GM12878 (cell line): ENCODE measurements around the gene MARS1. TPM values are rescaled to one million over a fixed set of nuclear protein-coding genes. Genes with fewer than 3 reads are reported as not detected.
A peak's percentile ranks its signal among the peaks of the same experiment; 100 is the strongest.

Experiments used
- ATAC-seq: fragments of 200-7000 bp; cut with Tn5 transposase; 3 replicates; pipeline ENCODE4 v1.9.1; 2020; ENCODE audit warnings: mild to moderate bottlenecking, moderate library complexity
- BruUV-seq: library from RNA; stranded (reverse); fragments of 400-500 nt; replicated peaks from 2 replicates; lab custom pipeline; 2021; lab: Mats Ljungman, UMichigan
- CTCF ChIA-PET: fragments of 300-600 bp; sonication (Branson Sonifier 250); formaldehyde crosslinking; extraction: SDS; loops from one replicate; lab custom pipeline; 2021; ENCODE audit warnings: inconsistent platforms; lab: Yijun Ruan, JAX
- POLR2A ChIA-PET: fragments of 350-600 bp; formaldehyde crosslinking; extraction: SDS; loops from one replicate; lab custom pipeline; 2021; ENCODE audit warnings: inconsistent platforms; lab: Charles Lee
- RAD21 ChIA-PET: fragments of 300-600 bp; sonication (Branson Sonifier 250); formaldehyde crosslinking; loops from one replicate; lab custom pipeline; 2023; ENCODE audit warnings: antibody characterized with exemption; ENCODE audit not compliant: unreplicated experiment; lab: Charles Lee
- SMC1A ChIA-PET: fragments of 300-600 bp; sonication (Branson Sonifier 250); formaldehyde crosslinking; loops from one replicate; lab custom pipeline; 2023; ENCODE audit not compliant: unreplicated experiment, uncharacterized antibody; lab: Charles Lee
- DNase-seq: peaks from one replicate; pipeline ENCODE4 v3.0.0-alpha.2; 2011; ENCODE audit warnings: low read depth, low spot score
- FAIRE-seq: peaks from 3 replicates; lab custom pipeline; 2011; peaks lifted over from hg19 to GRCh38; lab: Jason Lieb, UNC
- H2AFZ ChIP-seq: 2 replicates; pipeline ENCODE4 v1.6.0; 2011; ENCODE audit warnings: low read depth, low read length, control low read depth; ENCODE audit not compliant: control insufficient read depth
- H3K27ac ChIP-seq: 2 replicates; pipeline ENCODE4 v1.5.1; 2011; ENCODE audit warnings: control low read depth; ENCODE audit not compliant: control insufficient read depth, insufficient read depth
- H3K27me3 ChIP-seq, 2 experiments: replicated peaks in 1 of 2; 2 replicates each; pipeline versions ENCODE4 v1.6.0 to v1.6.1; 2011; ENCODE audit warnings: low read length in 1 of 2; ENCODE audit not compliant: control insufficient read depth in 2 of 2, insufficient read depth in 2 of 2
- H3K36me3 ChIP-seq, 2 experiments: 2 replicates each; pipeline ENCODE4 v1.5.1; 2011; ENCODE audit warnings: low read length in 1 of 2; ENCODE audit not compliant: control insufficient read depth in 2 of 2, insufficient read depth in 2 of 2
- H3K4me1 ChIP-seq: 2 replicates; pipeline ENCODE4 v1.6.1; 2011; ENCODE audit warnings: mild to moderate bottlenecking, low read length, moderate library complexity, mixed read lengths; ENCODE audit not compliant: control insufficient read depth, insufficient read depth
- H3K4me2 ChIP-seq: 2 replicates; pipeline ENCODE4 v1.6.0; 2011; ENCODE audit warnings: control low read depth; ENCODE audit not compliant: control insufficient read depth, insufficient read depth
- H3K4me3 ChIP-seq: fragments of 200-600 bp; sonication (generic); 2 replicates; pipeline ENCODE4 v1.5.1; 2016
- H3K79me2 ChIP-seq: 2 replicates; pipeline ENCODE4 v1.6.0; 2011; ENCODE audit warnings: low read length; ENCODE audit not compliant: control insufficient read depth, insufficient read depth
- H3K9ac ChIP-seq: 2 replicates; pipeline ENCODE4 v1.8.0; 2011; ENCODE audit warnings: low read length, control low read depth, mixed read lengths; ENCODE audit not compliant: control insufficient read depth, insufficient read depth
- H3K9me3 ChIP-seq: replicated peaks from 3 replicates; pipeline ENCODE4 v1.5.1; 2011; ENCODE audit warnings: mild to moderate bottlenecking, low read length; ENCODE audit not compliant: control insufficient read depth, insufficient read depth
- H4K20me1 ChIP-seq: 2 replicates; pipeline ENCODE4 v1.6.0; 2011; ENCODE audit not compliant: control insufficient read depth, insufficient read depth
- CHD1 ChIP-seq: IDR thresholded peaks from 2 replicates; pipeline ENCODE4 v1.6.1; 2012; ENCODE audit warnings: low read depth, low read length, improper control_type of control experiment
- CREM ChIP-seq: IDR thresholded peaks from 2 replicates; pipeline ENCODE4 v1.6.1; 2014; ENCODE audit warnings: antibody characterized with exemption, low read depth
- E2F4 ChIP-seq: IDR thresholded peaks from 2 replicates; pipeline ENCODE4 v1.6.1; 2012; ENCODE audit warnings: low read depth, low read length, improper control_type of control experiment
- KLF5 ChIP-seq: fragments of 450-650 bp; IDR thresholded peaks from 2 replicates; pipeline ENCODE4 v1.6.1; 2014; ENCODE audit warnings: mild to moderate bottlenecking; ENCODE audit not compliant: partially characterized antibody
- MAX ChIP-seq: IDR thresholded peaks from 2 replicates; pipeline ENCODE4 v1.6.1; 2012; ENCODE audit warnings: low read depth, low read length, improper control_type of control experiment
- PKNOX1 ChIP-seq: fragments of 450-650 bp; IDR thresholded peaks from 2 replicates; pipeline ENCODE4 v1.6.1; 2016; ENCODE audit warnings: mild to moderate bottlenecking
- POLR2AphosphoS5 ChIP-seq: IDR thresholded peaks from 2 replicates; pipeline ENCODE4 v1.6.1; 2011; ENCODE audit warnings: mild to moderate bottlenecking, low read length, inconsistent platforms
- ZBTB11 ChIP-seq: fragments of 450-650 bp; formaldehyde crosslinking; IDR thresholded peaks from 2 replicates; pipeline ENCODE4 v1.5.0; 2022; ENCODE audit warnings: mild to moderate bottlenecking, missing genetic modification characterization
- ZNF207 ChIP-seq: fragments of 450-650 bp; IDR thresholded peaks from 2 replicates; pipeline ENCODE4 v1.6.1; 2014; ENCODE audit warnings: antibody characterized with exemption, mild to moderate bottlenecking, borderline replicate concordance
- ZNF622 ChIP-seq: fragments of 450-650 bp; IDR thresholded peaks from 2 replicates; pipeline ENCODE4 v1.6.1; 2017; ENCODE audit warnings: mild to moderate bottlenecking, inconsistent platforms
- ZSCAN29 ChIP-seq: fragments of 450-650 bp; IDR thresholded peaks from 2 replicates; pipeline ENCODE4 v1.6.1; 2017; ENCODE audit warnings: mild to moderate bottlenecking, moderate library complexity
- whole genome bisulfite sequencing: methylation state at CpG from one replicate; pipeline ENCODE4 v1.1.6; 2016; ENCODE audit warnings: low lambda C conversion rate; ENCODE audit not compliant: insufficient replicate concordance, insufficient coverage; ENCODE audit errors: missing lambda C conversion rate; 5-methylcytosine and 5-hydroxymethylcytosine counted together
- in situ Hi-C: fragments of 300-500 bp; cut with MboI; formaldehyde crosslinking; loops from 9 replicates; pipeline ENCODE4 v1.14.3; 2018; ENCODE audit warnings: mixed read lengths
- intact Hi-C: fragments of 100-400 bp; cut with micrococcal nuclease; formaldehyde crosslinking; loops from one replicate; pipeline ENCODE4 v1.14.2; 2022; ENCODE audit not compliant: unreplicated experiment
- polyA plus RNA-seq, 11 experiments: library from polyadenylated mRNA; depleted of rRNA in 4 of 11; unstranded in 6 of 11; stranded (reverse) in 5 of 11; fragments of >200 nt; fragmentation: Nextera tagmentation in 4 of 11; fragmentation: Illumina TruSeq in 1 of 11; extraction: Ambion mirVana in 4 of 11; extraction: Trizol in 1 of 11; gene quantifications; 1 replicate in 1 of 11; 2 replicates in 10 of 11; pipeline versions ENCODE4 v1.2.1 to v1.2.3, GENCODE V29; 2011 to 2016; ENCODE audit warnings: inconsistent platforms in 2 of 11, missing spikeins in 2 of 11, low read depth in 1 of 11
- total RNA-seq, 4 experiments: library from RNA; depleted of rRNA in 3 of 4; stranded (reverse); fragments of >200 nt in 3 of 4; fragmentation: Illumina TruSeq in 1 of 4; extraction: Trizol in 1 of 4; gene quantifications; 2 replicates each; pipeline versions ENCODE4 v1.2.1 to v1.2.3, GENCODE V29; 2013 to 2021

The MARS1 gene
- total and polyA plus RNA-seq, 10 of the 15 experiments (the other 5 are each of a cell fraction or from before 2014, with no cell fraction given) = 72.3 to 270 (median 153) TPM

GRCh38 chr12:57512665-57513064 is 24.8 kb downstream of the MARS1 start (continued):
- TF ChIP-seq PKNOX1 (no peak), ZNF207 (no peak), ZSCAN29 (no peak), KLF5 (no peak), CREM (no peak), MAX (no peak), ZNF622 (no peak), CHD1 (no peak)

- ChIA-PET RAD21 (no interaction called here), SMC1A (no interaction called here), POLR2A (interaction anchor here (0.6 to 0.7 kb wide), 2 partner anchors 42 to 1175 kb away, joined by 3 read pairs; no protein-coding TSS in a partner anchor), CTCF (interaction anchor here (1.3 kb wide), 1 partner anchor 36 kb away, joined by 3 read pairs; no protein-coding TSS in a partner anchor)
- Histone ChIP-seq H3K4me1 (no peaks in the 10 kb centered on the region; the same call in 1 of the 2 replicates), H3K36me3 (peaks cover 35 to 49% of the 10 kb centered on the region in 2 experiments), H3K4me2 (no peak overlapping the region), H3K4me3 (no peak overlapping the region), H4K20me1 (peaks cover 4% of the 10 kb centered on the region; the same call in 1 of the 2 replicates), H3K27me3 (no peaks in the 10 kb centered on the region), H3K27ac (no peak overlapping the region), H3K9ac (no peak overlapping the region), H3K9me3 (no peaks in the 10 kb centered on the region), H2AFZ (no peak overlapping the region), H3K79me2 (peaks cover 6% of the 10 kb centered on the region)
- FAIRE-seq (no peak), ATAC-seq (no peak), DNase-seq (no peak)
- in situ Hi-C loops (no loop called here), intact Hi-C loops (no loop called here)
- TF ChIP-seq POLR2AphosphoS5 (0 out of 2 replicates have a peak, but pooled peaks have one; percentile 26), E2F4 (no peak), ZBTB11 (no peak)
- no TSS peak for BruUV-seq
- 98% methylated on average over 5 of the region's 5 CpGs for WGBS
Observed at GRCh38 chr12:57513266-57513665, 25.4 kb downstream of the MARS1 start.
